ENCODE results near the gene SP2. TPM values are rescaled to one million over a fixed set of nuclear protein-coding genes. Genes with fewer than 3 reads are reported as not detected.

The SP2 gene
- total and polyA plus RNA-seq, 2 of the 13 experiments (the other 11 are each of a cell fraction or from before 2014, with no cell fraction given) = 1.4 to 4.8 TPM

DNA sequence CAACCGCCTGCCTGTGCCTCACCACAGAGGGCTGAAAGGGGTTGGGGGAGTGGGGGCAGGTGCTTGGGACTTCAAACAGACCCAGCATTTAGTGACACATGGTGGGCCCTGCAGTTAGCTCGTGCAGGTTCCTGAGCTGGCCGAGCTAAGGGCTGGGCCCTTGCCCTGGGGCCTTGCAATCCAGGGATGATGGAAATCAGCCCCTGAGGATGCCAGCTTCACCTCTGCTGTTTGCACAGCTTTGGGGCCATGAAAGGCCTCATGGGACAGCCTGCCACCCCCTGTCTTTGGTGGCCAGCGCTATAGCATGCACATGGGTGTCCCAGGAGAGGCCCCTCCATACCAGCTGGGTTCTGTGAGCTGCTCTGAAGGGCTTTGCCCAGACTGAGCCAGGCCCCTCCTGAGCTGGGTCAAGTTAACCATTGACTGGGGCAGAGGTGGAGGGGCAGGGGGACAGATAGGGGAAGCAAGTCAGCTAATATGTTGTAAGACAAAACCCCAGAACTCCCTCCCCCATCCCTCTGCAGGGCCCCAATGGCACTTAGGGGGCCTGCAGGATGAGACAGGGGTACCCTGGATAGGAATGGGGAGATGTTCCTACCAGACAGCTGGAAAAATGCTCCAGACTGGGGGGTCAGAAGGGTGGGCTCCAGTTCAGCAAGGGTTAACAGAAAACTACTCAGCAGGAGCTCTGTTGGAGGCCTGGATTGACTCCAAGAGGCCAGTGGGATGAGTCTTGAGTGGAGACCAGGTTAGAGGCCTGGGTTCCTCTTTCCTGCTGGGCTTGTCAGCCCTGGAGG, 61.0 kb downstream of the SP2 start (continued):
- TF ChIP-seq, protein P1, sequence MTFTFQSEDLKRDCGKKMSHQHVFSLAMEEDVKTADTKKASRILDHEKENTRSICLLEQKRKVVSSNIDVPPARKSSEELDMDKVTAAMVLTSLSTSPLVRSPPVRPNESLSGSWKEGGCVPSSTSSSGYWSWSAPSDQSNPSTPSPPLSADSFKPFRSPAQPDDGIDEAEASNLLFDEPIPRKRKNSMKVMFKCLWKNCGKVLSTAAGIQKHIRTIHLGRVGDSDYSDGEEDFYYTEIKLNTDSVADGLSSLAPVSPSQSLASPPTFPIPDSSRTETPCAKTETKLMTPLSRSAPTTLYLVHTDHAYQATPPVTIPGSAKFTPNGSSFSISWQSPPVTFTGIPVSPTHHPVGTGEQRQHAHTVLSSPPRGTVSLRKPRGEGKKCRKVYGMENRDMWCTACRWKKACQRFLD (CRISPR knock-in tag; IDR thresholded peaks at IDR 0.05; ENCODE audit: borderline replicate concordance) = no peak
- no peak for TF ChIP-seq ZNF354B (CRISPR knock-in tag; IDR thresholded peaks at IDR 0.05)
- no peak for TF ChIP-seq RBM22 (optimal IDR thresholded peaks at IDR 0.05; ENCODE audit: low read length)
- no peak for TF ChIP-seq ZNF776 (CRISPR knock-in tag; IDR thresholded peaks at IDR 0.05)
- no peak for TF ChIP-seq ZNF10 (CRISPR knock-in tag; IDR thresholded peaks at IDR 0.05; ENCODE audit: borderline replicate concordance, low read depth)
- no peak for TF ChIP-seq HOXA9 (CRISPR knock-in tag; IDR thresholded peaks at IDR 0.05; ENCODE audit: borderline replicate concordance)
- no peak for TF ChIP-seq ZIK1 (CRISPR knock-in tag; IDR thresholded peaks at IDR 0.05; ENCODE audit: borderline replicate concordance, low read depth)
- TF ChIP-seq PHF20 (CRISPR knock-in tag; IDR thresholded peaks at IDR 0.05) = peak; percentile 40; the same call in 1 of the 2 replicates
- no peak; the same call in 1 of the 2 replicates for TF ChIP-seq ARID2 (CRISPR knock-in tag; IDR thresholded peaks at IDR 0.05; ENCODE audit: borderline replicate concordance)
- no peak for TF ChIP-seq ZNF674 (CRISPR knock-in tag; IDR thresholded peaks at IDR 0.05; ENCODE audit: low read depth)
- no peak for TF ChIP-seq RARG (CRISPR knock-in tag; IDR thresholded peaks at IDR 0.05; ENCODE audit: low read depth)
- no peak for TF ChIP-seq ZNF775 (CRISPR knock-in tag; IDR thresholded peaks at IDR 0.05; ENCODE audit: borderline replicate concordance)
- no peak for TF ChIP-seq ZNF446 (CRISPR knock-in tag; IDR thresholded peaks at IDR 0.05)
- no peak for TF ChIP-seq MAFK (conservative IDR thresholded peaks at IDR 0.05 in 1 of 2, IDR thresholded peaks at IDR 0.05 in 1 of 2; ENCODE audit: low read length in 2 of 2)
- TF ChIP-seq ZBTB7A (CRISPR knock-in tag; IDR thresholded peaks at IDR 0.05) = 0 out of 2 replicates have a peak, but pooled peaks have one; percentile 59
- no peak for TF ChIP-seq ZFP62 (CRISPR knock-in tag; IDR thresholded peaks at IDR 0.05)
- peak in 1 of 2 experiments; percentile 53; a peak in 1 of 4 replicates for TF ChIP-seq POLR2A (IDR thresholded peaks at IDR 0.05; ENCODE audit: insufficient read depth in 1 of 2, low read depth in 2 of 2, low read length in 2 of 2)
- TF ChIP-seq PRPF4 (IDR thresholded peaks at IDR 0.05; ENCODE audit: low read depth, low read length, poor library complexity, severe bottlenecking) = no peak
- TF ChIP-seq MAFG (CRISPR knock-in tag; IDR thresholded peaks at IDR 0.05) = no peak
- no peak for TF ChIP-seq NAIF1 (CRISPR knock-in tag; IDR thresholded peaks at IDR 0.05; ENCODE audit: borderline replicate concordance)
- TF ChIP-seq, protein P2, sequence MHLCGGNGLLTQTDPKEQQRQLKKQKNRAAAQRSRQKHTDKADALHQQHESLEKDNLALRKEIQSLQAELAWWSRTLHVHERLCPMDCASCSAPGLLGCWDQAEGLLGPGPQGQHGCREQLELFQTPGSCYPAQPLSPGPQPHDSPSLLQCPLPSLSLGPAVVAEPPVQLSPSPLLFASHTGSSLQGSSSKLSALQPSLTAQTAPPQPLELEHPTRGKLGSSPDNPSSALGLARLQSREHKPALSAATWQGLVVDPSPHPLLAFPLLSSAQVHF (CRISPR knock-in tag; IDR thresholded peaks at IDR 0.05) = no peak
- TF ChIP-seq HNRNPK (IDR thresholded peaks at IDR 0.05; ENCODE audit: low read depth, low read length, poor library complexity, severe bottlenecking) = no peak
- TF ChIP-seq NCOA2 (CRISPR knock-in tag; IDR thresholded peaks at IDR 0.05) = no peak
- TF ChIP-seq POLR2G (IDR thresholded peaks at IDR 0.05; ENCODE audit: low read depth, low read length) = no peak
- TF ChIP-seq BHLHE40 (IDR thresholded peaks at IDR 0.05; ENCODE audit: low read length) = no peak
- no peak for TF ChIP-seq ZSCAN9 (CRISPR knock-in tag; IDR thresholded peaks at IDR 0.05; ENCODE audit: borderline replicate concordance)
- TF ChIP-seq, protein P3, sequence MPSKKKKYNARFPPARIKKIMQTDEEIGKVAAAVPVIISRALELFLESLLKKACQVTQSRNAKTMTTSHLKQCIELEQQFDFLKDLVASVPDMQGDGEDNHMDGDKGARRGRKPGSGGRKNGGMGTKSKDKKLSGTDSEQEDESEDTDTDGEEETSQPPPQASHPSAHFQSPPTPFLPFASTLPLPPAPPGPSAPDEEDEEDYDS (CRISPR knock-in tag; IDR thresholded peaks at IDR 0.05) = no peak
- TF ChIP-seq, protein P4, sequence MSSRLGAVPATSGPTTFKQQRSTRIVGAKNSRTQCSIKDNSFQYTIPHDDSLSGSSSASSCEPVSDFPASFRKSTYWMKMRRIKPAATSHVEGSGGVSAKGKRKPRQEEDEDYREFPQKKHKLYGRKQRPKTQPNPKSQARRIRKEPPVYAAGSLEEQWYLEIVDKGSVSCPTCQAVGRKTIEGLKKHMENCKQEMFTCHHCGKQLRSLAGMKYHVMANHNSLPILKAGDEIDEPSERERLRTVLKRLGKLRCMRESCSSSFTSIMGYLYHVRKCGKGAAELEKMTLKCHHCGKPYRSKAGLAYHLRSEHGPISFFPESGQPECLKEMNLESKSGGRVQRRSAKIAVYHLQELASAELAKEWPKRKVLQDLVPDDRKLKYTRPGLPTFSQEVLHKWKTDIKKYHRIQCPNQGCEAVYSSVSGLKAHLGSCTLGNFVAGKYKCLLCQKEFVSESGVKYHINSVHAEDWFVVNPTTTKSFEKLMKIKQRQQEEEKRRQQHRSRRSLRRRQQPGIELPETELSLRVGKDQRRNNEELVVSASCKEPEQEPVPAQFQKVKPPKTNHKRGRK (CRISPR knock-in tag; IDR thresholded peaks at IDR 0.05) = no peak

Measured in HepG2 (cell line).